ENCODE data around the gene BRAF.
"Not testable (repeated sequence)": the region's sequence is repeated elsewhere in the genome, so short reads cannot be mapped to it uniquely, and the experiment has no call there.

The BRAF gene

GRCh38 chr7:140917258-140917657 lies 7.5 kb downstream of the BRAF start:
- no peak for DNase-seq

GRCh38 chr7:140915935-140916555 lies 8.7 kb downstream of the BRAF start:
- no peak for DNase-seq

- no peak for DNase-seq
Measured at GRCh38 chr7:140914083-140914482, 10.6 kb downstream of the BRAF start.

DNA sequence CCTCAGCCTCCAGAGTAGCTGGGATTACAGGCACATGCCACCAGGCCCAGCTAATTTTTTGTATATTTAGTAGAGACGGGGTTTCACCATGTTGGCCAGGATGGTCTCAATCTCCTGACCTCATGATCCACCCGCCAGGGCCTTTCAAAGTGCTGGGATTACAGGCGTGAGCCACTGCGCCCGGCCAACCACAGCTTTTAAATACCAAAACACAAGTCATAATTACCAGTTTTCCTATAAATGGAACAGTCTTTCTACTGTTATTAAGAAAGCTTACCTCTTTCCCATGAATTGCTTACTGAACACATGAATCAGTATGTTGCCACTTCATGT lies 11.2 kb downstream of the BRAF start:
- not testable (repeated sequence) for DNase-seq

DNA sequence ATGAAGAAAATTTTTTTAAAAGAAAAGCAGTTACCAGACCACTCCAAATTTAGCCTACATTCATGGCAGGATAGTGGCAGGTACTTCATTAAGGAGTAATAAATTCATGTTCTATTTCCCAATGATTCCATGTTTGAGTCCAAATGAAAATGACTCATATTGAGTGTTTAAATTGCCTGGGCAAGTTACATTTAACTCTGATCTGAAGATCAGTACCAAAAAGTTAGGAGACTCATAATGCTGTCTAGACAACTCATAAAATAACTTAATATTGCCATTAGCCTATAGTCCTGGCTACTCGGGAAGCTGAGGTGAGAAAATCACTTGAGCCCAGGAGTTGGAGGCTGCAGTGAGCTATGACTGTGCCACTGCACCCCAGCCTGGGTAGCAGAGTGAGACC lies 13.0 kb downstream of the BRAF start:
- DNase-seq = no peak

GRCh38 chr7:140909476-140910161 lies 15.1 kb downstream of the BRAF start:
- DNase-seq = no peak

DNA sequence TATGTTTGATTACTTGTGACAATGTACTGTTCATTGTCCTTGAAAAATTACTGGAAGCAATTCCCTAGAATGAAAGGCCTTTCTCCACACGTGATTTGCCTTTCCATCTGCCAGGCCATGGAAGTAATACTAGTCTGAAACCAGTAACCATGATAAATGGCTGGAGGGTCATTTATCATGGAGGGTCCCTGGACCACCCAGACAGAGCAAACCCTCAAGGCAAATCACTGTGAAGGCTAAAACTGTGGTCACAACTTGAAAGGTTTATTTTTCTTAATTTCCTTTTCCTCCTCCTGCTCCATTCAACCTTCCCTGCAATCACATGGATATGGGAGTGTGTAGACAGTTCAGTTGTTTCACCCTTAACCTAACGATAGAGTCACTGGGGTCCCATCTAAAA lies 16.4 kb downstream of the BRAF start:
- no peak for DNase-seq

- no peak for DNase-seq
Measured at GRCh38 chr7:140903741-140904480, 20.8 kb downstream of the BRAF start.

DNA sequence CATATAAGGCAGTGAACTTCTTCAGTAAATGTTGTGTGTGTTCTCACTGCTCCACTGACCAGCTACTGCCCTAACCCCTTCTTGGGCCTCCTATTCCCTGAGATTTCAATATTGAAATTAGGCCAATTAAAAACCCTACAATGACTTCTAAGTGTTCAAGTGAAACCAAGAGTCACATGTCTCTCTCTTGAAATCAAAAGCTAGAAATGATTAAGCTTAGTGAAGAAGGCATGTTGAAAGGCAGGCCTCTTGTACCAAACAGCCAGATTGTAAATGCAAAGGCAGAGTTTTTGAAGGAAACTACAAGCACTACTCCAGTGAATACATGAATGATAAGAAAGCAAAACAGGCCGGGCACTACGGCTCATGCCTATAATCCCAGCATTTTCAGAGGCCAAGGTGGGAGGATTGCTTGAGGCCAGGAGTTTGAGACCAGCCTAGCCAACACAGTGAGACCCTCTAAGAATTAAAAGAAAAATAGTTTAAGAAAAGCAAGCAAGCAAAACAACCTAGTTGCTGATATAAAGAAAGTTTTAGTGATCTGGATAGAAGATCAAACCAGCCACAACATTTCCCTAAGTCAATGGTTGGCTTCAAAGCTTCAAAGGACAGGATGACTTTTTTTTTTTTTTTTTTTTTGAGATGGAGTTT lies 22.3 kb downstream of the BRAF start:
- DNase-seq = no peak

DNA sequence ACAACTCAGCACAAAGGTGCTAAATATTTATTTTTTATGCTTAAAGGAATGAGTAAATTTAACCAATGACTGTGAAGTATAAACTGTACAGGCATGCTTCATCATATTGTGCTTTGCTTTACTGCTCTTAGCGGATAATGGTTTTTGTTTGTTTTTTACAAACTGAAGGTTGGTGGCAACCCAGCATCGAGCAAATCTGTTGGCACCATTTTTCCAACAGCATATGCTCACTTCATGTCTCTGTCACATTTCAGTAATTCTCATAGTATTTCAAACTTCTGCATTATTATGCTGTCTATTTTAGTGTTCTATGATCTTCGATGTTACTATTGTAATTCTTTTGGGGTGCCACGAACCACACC lies 22.8 kb downstream of the BRAF start:
- no peak for DNase-seq

DNA sequence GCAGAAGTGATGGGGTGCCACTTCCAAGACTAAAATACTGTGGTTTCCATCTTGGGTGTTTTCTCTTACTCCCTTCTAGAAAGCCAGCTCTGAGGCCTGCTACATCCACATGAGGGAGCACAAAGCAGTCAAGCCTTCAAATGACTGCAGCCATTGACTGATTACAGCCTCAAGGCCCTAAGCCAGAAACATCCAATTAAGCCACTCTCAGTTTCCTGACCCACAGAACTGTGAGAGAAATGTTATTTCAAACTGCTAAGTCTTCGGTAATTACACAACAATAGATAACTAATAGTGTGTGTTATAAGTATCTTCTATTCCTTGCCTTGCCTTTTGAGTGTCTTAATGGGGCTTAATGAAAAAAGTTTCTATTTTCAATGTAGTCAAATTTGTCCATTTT lies 24.8 kb downstream of the BRAF start:
- DNase-seq = no peak

GRCh38 chr7:140898786-140899536 lies 25.8 kb downstream of the BRAF start:
- no peak for DNase-seq

DNA sequence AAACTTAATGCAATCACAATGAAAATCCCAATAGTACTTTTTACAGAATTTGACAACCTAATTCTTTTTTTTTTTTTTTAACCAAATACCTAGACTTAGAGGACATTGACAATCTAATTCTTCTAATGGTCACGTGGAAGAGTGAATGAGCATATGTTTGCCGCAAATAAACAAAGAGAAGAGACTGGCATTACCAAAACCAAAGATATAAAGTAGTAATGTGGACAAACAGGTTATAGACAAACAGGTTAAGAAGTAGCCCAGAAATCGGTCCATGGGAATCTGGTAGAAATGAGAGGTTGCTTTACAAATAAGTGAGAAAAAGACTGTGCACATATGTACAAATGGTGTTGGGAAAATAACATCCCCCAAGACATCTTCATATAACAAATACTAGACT lies 27.7 kb downstream of the BRAF start:
- no peak for DNase-seq

DNA sequence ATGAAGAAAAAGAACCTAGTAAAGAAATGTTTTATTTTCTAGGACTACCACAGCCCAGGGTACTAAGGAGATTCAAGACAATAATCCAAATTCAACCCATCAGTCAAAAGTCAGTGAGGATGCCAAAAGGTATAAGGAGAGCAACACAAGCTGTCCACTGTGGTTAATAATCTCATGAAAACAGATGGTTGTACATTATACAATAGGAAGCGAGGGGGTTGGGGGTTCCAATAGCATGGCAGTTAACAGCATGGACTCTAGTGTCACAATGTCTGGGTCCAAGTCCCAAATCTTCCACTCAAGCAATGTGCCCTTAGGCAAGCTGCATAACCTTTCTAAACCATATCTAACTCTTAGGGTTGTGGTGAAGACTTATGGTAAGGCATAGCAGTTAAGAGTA lies 35.1 kb downstream of the BRAF start:
- no peak for DNase-seq

DNA sequence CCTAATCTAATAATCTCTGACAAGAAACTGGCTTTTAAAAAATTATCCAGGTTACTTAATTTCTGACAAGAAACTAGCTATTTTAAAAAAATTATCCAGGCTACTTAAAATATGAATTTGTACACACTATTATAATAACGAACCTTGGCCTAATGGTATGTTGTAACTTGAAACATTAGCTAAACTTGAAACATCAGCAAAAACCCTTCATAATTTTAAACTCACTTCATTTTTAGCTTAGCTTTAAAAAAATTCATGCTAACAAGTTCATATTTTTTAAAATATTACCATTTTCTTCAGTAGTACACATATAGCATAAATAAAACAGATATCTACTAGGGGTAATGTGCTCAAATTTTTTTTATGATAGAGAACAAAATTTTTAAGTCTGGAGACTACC lies 35.6 kb downstream of the BRAF start:
- DNase-seq = no peak

DNA sequence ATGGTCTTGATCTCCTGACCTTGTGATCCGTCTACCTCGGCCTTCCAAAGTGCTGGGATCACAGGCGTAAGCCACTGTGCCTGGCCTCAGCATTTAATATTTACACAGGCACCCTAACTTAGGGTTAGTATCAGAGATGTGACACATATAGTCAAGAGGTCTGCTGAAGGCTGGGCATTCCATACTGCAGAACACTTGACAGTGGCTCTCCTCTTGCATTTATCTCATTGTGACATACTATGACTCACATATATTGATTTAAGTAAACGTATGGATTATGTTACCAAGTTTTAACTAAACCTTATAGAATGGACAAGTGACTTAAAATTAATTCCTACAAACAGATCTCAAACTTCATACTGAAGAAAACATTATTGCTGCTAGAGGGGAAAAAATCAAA lies 36.6 kb downstream of the BRAF start:
- DNase-seq = no peak

DNA sequence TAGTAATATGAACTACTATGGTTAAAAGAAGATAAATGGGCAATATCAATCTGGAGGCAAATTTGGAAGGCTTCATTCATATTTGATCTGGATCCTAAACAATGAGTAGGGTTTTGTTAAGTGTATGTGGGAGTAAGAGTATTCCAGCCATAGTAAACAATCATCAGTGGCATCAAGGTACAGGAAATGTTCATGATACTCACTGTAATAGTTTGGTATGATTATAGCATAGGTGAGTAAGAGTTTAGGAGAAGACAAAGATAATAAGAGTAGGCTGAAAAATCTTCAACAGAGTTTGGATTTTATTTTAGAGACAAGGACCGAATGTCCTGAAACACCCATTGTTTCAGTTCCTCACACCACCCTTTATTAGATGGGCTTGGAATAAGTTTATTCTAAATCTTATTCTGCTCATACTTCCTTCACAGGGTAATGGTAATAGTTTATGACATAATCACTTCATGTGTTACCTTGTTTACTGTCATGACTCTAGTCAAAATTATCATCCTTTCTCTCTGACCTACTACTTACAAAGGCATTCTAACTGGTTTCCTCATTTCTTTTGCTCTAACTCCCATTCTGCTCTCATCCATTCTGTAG lies 38.9 kb downstream of the BRAF start:
- DNase-seq = no peak

- DNase-seq = peak; percentile 45
Measured at GRCh38 chr7:140883378-140883777, 41.4 kb downstream of the BRAF start.

- not testable (repeated sequence) for DNase-seq
Measured at GRCh38 chr7:140882834-140883233, 41.9 kb downstream of the BRAF start.

DNA sequence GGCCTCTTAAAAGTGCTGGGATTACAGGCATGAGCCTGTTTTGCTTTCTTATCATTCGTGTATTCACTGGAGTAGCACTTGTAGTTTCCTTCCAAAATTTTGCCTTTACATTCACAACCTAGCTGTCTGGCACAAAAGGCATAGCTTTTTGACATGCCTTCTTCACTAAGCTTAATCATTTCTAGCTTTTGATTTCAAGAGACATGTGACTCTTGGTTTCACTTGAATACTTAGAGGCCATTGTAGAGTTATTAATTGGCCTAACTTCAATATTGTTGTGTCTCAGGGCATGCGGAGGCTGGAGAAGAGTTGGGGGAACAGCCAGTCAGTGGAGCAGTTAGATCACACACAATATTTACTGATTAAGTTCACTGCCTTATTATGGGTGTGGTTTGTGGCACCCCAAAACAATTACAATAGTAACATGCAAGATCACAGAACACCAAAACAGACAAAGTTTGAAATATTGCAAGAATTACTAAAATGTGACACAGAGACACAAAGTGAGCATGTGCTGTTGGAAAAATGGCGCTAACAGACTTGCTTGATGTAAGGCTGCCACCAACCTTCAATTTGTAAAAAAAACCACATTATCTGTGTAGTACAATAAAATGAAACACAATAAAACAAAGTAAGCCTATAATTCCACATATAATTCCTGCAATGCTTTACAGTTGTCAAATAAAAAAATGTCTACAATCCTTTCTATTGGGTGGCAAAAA lies 43.1 kb downstream of the BRAF start:
- no peak for DNase-seq

DNA sequence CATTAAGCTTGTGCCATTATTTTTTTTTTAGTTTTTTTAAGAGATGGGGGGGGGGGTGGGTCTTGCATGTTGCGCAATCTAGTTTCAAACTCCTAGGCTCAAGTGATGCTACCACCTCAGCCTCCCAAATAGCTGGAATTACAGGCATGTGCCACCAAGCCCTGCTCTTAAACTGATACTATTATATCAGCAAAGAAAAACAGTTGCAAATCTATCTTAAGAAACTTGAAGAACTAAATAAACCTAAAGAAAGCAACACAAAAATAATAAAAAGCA lies 47.5 kb downstream of the BRAF start:
- no peak for DNase-seq

- peak; percentile 60 for DNase-seq
Measured at GRCh38 chr7:140876519-140877248, 48.0 kb downstream of the BRAF start.

All from MV-4-11 (cell line).